H54 (cell line): ENCODE measurements around the gene ANO7.
A peak's percentile ranks its signal among the peaks of the same experiment; 100 is the strongest.

Experiments
- DNase-seq: peaks from one replicate; pipeline ENCODE4 v3.0.0; 2011; ENCODE audit warnings: low spot score, mixed read lengths; ENCODE audit not compliant: insufficient read length
- FAIRE-seq: peaks from 3 replicates; lab custom pipeline; 2011; peaks lifted over from hg19 to GRCh38; lab: Jason Lieb, UNC
- POLR2A ChIP-seq: IDR thresholded peaks from 2 replicates; pipeline ENCODE4 v1.6.1; 2011; ENCODE audit warnings: low read depth, mild to moderate bottlenecking, low read length

The ANO7 gene

DNA sequence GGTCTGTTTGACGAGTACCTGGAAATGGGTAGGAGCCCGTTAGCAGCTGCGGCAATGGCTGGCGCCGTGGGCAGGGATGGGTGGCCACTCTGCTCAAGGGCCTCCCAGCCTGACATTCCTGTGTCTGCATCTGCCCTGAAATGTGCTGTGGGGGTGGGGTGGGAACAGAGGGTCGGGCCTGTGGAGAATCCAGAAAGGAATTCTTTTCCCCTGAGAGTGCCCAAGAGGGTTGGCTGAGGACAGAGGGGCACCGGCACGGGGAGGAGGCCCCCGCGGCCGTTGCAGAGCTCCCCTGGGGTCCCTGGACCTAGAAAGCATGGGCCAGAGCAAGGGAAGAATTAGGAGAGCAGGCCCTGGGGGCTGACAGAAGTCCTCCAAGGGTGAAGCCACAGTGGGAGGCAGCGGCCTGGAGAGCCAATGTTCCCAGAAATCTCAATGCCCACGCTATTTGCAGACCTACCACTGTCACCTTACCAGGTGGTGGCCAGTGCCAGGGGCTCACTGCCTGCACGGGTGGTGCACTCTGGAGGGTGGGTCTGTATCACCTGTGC is 27.8 kb downstream of the ANO7 start:
- DNase-seq (no peak), FAIRE-seq (no peak)
- no peak for TF ChIP-seq POLR2A

DNA sequence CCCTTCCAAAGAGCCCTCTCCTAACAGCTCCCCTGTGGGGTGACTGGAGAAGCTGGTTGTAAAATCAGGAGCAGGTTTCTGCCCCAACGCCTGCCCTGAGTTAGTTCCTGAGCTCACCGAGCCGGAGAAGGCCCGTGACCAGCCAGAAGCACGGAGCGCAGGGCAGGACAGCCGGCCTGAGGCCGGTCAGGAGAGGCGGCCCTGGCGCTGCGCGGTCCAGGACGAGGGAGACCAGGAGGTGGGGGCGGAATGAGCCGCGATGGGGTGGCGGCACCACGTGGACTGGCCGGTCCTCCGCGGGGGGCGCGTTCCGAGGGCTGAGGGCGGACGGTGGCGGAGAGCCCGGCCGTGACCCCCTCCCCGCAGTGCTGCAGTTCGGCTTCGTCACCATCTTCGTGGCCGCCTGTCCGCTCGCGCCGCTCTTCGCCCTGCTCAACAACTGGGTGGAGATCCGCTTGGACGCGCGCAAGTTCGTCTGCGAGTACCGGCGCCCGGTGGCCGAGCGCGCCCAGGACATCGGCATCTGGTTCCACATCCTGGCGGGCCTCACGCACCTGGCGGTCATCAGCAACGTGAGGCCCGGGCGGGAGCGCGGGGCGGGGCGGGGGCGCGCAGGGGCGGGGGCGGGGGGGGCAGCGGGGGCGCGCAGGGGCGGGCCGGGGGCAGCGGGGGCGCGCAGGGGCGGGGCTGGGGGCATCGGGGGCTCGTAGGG is 29.0 kb downstream of the ANO7 start:
- FAIRE-seq (no peak), DNase-seq (peak; percentile 49)
- no peak for TF ChIP-seq POLR2A

DNA sequence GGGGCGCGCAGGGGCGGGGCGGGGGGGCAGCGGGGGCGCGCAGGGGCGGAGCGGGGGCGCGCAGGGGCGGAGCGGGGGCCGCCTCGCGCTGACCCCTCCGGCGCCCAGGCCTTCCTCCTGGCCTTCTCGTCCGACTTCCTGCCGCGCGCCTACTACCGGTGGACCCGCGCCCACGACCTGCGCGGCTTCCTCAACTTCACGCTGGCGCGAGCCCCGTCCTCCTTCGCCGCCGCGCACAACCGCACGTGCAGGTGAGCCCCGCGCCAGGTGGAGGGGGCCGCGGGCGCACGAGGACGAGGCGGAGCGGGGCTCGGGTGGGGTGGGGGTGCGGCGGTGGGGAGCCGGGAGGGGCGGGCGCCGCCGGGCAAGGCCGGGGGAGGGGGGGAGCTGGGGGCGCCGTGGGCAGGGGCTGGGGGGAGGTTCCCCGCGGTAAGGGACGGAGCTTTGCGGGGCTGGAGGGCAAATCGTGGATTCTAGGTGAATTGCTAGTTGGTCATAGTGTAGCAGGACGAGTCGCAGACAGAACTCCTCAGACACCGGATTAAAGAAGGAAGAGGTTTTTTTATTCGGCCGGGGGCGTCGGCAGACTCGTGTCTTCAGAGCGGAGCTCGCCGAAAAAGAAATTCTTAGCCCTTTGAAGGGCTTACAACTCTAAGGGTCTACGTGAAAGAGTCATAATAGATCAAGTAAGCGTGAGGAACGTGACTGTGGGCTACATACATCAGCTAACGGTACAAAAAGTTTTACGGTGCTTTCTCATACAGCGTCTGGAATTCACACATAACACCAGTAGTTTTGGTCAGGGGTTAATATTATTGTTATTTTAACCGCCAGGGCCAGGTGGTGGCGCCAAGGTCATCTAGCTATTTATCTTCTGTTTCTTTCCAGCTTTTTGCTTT is 29.9 kb downstream of the ANO7 start:
- peak; percentile 29; the same call in 1 of the 2 replicates for TF ChIP-seq POLR2A

DNA sequence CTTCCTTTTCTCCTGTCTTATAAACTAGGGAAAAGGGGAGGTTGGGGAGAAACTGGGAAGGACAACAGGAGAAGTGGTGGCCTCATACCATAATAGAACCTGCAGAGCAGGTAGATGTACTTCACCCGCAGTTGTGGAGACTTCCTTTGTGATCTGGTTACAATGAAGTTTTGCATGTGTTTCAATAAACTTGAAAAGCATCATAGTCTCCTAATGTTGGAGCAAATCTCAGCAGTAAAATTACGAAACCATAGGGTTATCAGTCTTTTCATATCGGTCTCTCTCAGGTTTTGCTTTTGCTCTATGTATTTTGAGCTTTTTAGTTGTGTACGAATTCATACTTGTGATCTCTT is 30.5 kb downstream of the ANO7 start:
- no peak for FAIRE-seq

More for the DNA sequence above, 29.9 kb downstream of the ANO7 start:
- no peak for FAIRE-seq
- DNase-seq, result no peak

DNA sequence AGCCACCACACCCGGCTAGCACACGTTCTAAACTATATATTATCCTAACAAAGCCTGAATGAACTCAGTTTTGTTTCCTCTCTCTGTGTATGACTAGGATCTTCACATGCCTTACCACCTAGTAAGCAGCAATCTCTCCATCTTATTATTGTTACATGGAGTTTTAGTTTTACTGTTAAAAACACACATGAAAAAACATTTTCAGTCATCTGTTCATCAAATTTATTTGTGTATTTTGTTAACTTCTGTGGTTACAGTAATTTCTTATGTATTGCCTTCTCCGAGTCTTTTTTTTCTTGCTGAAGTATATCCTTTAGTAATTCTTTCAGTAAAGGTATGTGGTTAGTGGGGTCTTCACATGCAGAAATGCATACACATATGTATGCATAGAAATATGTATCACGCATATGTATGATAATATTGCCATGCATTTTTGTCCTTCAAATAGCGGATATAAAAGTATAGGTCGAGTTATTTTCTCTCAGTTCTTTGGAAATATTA is 31.4 kb downstream of the ANO7 start:
- no peak for TF ChIP-seq POLR2A
- DNase-seq (no peak), FAIRE-seq (no peak)

More for the DNA sequence above, 30.5 kb downstream of the ANO7 start:
- no peak for TF ChIP-seq POLR2A
- DNase-seq, result no peak

DNA sequence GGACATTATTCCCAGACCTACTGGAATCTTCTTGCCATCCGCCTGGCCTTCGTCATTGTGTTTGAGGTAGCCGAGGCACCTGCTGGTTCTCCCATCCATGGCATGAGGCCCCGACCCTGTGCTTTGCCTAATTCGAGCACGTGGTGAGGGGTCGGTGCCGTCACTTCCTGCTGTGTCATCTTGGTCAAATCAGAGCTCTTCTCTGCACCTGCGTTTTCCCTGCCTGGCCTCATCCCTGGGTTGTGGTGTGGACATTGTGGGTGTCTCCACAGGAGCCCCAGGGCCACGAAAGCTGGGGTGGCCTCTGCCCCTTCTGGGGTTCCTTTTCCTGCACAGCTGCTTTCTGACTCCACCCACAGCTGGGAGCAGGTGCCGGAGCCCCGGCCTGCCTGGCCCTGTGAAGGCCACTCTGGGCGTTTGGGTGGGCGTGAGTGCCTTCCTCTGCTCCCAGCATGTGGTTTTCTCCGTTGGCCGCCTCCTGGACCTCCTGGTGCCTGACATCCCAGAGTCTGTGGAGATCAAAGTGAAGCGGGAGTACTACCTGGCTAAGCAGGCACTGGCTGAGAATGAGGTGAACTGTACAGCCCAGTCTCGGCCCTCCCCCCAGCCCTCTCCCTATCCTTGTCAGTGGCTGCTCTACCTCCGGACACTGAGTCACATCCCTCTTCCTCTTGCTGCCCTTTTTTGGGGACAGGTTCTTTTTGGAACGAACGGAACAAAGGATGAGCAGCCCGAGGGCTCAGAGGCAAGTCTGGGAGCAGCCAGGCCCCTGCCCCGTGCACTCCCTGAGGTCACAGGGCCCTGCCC is 34.9 kb downstream of the ANO7 start:
- no peak for TF ChIP-seq POLR2A
- no peak for FAIRE-seq
- no peak for DNase-seq

DNA sequence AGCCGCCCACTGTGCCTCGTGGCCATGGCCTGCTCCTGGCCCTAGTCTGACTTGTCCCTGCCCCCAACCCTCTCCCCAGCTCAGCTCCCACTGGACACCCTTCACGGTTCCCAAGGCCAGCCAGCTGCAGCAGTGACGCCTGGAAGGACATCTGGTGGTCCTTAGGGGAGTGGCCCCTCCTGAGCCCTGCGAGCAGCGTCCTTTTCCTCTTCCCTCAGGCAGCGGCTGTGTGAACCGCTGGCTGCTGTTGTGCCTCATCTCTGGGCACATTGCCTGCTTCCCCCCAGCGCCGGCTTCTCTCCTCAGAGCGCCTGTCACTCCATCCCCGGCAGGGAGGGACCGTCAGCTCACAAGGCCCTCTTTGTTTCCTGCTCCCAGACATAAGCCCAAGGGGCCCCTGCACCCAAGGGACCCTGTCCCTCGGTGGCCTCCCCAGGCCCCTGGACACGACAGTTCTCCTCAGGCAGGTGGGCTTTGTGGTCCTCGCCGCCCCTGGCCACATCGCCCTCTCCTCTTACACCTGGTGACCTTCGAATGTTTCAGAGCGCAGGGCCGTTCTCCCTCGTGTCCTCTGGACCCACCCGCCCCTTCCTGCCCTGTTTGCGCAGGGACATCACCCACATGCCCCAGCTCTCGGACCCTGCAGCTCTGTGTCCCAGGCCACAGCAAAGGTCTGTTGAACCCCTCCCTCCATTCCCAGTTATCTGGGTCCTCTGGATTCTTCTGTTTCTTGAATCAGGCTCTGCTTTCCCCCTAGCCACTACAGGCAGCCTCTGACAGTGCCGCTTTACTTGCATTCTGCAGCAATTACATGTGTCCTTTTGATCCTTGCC is 35.8 kb downstream of the ANO7 start:
- FAIRE-seq (no peak), DNase-seq (no peak)
- no peak for TF ChIP-seq POLR2A

DNA sequence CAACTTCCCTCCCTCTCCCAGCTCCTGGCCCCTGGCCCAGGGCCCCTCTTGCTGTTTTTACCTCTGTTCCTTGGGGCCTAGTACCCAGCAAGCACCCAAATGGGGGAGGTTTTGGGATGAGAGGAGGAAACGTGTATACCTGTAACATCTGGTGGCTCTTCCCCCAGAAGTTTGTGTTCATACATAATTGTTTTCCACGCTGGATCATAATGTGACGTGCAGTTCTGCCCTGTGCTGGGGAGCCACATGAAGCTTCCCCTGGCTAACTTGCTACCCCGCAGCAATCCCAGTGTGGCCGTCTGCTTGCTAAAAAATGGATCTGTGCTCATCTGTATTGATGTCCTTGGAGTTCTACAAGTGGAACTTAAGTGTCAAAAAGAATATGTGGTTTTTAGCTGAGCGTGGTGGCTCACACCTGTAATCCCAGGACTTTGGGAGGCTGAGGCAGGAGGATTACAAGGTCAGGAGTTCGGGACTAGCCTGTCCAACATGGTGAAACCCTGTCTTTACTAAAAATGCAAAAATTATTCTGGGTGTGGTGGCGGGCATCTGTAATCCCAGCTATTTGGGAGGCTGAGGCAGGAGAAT is 36.5 kb downstream of the ANO7 start:
- FAIRE-seq, result no peak
- DNase-seq, result no peak
- TF ChIP-seq POLR2A, result no peak

DNA sequence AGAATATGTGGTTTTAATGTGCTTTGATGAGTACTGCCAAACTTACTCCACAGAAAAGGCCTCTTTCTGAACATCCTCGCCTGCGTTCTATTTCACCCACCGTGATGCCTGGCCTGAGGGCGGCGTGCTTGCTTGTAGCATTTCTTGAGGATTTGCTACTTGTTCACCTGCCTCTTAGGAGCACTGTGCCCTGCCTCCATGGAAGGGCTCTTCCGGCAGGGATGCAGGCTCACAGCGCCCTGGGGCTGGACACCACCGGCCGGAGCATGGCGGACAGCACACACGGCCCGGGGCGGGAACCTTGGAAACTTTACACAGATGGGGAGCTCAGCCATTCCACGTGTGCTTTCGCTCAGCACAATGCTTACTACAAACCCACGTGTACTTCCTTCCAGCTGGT is 37.1 kb downstream of the ANO7 start:
- no peak for DNase-seq
- no peak for TF ChIP-seq POLR2A
- no peak for FAIRE-seq

DNA sequence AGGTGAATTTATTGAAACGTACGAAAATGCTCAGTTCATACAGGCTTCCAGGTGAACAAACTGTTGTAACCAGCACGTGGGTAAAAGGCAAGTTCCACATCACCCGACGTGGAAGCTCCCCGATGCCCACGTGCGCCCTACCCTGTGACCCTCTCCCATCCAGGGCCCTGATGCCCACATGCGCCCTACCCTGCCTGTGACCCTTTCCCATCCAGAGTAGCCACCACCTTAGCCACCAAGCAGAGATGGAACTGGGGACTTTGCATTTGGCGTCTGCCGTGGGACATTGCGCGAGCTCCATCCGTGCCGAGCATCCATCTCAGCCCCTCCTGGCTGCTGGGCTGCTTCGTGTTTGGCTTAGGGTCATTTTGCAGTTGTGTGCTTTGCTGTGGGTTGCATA is 37.5 kb downstream of the ANO7 start:
- no peak for TF ChIP-seq POLR2A
- no peak for DNase-seq
- FAIRE-seq, result no peak

DNA sequence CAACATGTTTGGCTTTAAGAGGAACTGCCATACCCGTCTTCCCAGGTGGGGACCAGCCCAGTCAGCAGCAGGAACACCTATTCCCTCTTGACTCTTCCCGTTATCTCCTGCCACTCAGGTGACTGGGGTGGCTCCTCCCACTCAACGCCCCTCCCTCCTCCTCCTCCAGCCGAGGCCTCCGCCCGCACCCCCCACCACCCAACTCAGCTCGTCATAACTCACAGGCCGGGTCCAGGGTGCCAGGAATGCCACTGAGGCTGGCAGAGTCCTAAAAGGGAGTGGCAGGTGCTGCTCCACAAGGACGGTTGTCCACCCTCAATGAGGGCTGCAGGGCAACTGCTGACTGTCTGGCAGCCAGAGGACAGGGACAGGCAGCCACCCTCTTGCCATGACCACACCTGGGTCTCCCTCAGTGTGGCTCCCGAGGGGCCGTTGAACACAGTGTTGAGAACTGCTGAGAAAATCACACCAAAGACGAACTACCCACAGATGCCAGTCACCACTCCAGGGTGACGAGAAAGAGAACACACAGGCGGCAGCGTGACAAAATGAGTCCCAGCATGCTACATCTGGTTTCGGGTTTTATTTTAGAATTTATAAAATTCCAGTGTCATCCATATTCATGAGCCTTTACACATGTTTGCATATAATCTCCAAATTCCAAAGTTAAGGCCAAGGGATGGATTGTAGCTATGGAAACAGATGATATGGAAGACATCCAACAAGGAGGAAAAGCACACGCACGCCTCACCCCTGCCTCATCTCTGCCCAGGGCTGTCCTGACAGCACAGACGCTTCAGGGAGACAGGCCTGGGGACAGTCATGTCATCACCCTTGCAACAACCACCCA is 38.5 kb downstream of the ANO7 start:
- no peak for TF ChIP-seq POLR2A
- FAIRE-seq, result no peak
- DNase-seq, result no peak

DNA sequence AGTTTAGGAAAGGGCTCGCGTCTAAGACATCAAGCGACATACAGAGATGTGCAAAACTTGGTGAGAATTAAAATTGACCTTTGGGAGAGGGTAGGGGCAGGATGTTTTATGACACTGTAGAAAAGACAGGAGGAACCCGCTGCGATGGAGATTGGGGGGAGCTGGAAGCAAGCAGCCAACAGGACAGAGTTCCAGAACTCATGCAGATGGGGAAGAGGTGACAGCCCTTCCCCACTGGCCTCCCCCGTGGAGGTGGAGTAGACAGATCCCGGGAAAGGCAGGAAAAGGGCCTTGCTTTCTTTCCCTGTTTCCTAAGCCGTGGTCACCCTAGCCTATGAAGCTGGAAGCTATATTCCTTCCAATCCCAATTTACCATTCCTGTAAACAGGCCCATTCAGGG is 39.1 kb downstream of the ANO7 start:
- DNase-seq, result no peak
- no peak for FAIRE-seq
- TF ChIP-seq POLR2A, result no peak
